Astrocyte (in vitro differentiated cells and primary cell): ENCODE results near the gene CORO2B. TPM values are rescaled to one million over a fixed set of nuclear protein-coding genes. Genes with fewer than 3 reads are reported as not detected.

ENCODE experiments used
- DNase-seq: peaks from one replicate; pipeline ENCODE4 v3.0.0-alpha.2; 2010; ENCODE audit warnings: low read depth
- FAIRE-seq: peaks from 2 replicates; lab custom pipeline; 2011; peaks lifted over from hg19 to GRCh38; lab: Jason Lieb, UNC
- H2AFZ ChIP-seq: 2 replicates; pipeline ENCODE4 v1.6.0; 2012; ENCODE audit warnings: low read depth, low read length, inconsistent platforms
- H3K27ac ChIP-seq: 2 replicates; pipeline ENCODE4 v1.5.1; 2011; ENCODE audit warnings: low read depth, low read length, inconsistent platforms
- H3K27me3 ChIP-seq: 2 replicates; pipeline ENCODE4 v1.6.0; 2011; ENCODE audit warnings: low read length, inconsistent platforms; ENCODE audit not compliant: insufficient read depth
- H3K36me3 ChIP-seq: 2 replicates; pipeline ENCODE4 v1.5.1; 2011; ENCODE audit warnings: low read length, inconsistent platforms; ENCODE audit not compliant: insufficient read depth
- H3K4me1 ChIP-seq: 2 replicates; pipeline ENCODE4 v1.5.1; 2011; ENCODE audit warnings: low read length, inconsistent platforms; ENCODE audit not compliant: insufficient read depth
- H3K4me2 ChIP-seq: 2 replicates; pipeline ENCODE4 v1.6.0; 2012; ENCODE audit warnings: low read length, inconsistent platforms
- H3K4me3 ChIP-seq: 2 replicates; pipeline ENCODE4 v1.5.1; 2011; ENCODE audit warnings: low read depth, mild to moderate bottlenecking, low read length, inconsistent platforms; ENCODE audit not compliant: insufficient read depth
- H3K79me2 ChIP-seq: 2 replicates; pipeline ENCODE4 v1.6.0; 2012; ENCODE audit warnings: mild to moderate bottlenecking, low read length, inconsistent platforms; ENCODE audit not compliant: insufficient read depth
- H3K9ac ChIP-seq: 2 replicates; pipeline ENCODE4 v1.6.0; 2012; ENCODE audit warnings: mild to moderate bottlenecking, low read length, inconsistent platforms
- H3K9me3 ChIP-seq: 2 replicates; pipeline ENCODE4 v1.5.1; 2012; ENCODE audit warnings: low read depth, mild to moderate bottlenecking, low read length, inconsistent platforms; ENCODE audit not compliant: insufficient read depth
- H4K20me1 ChIP-seq: 2 replicates; pipeline ENCODE4 v1.6.0; 2012; ENCODE audit warnings: low read length, inconsistent platforms; ENCODE audit not compliant: insufficient read depth
- H3K27ac Mint-ChIP-seq: one replicate; pipeline ENCODE4 v1.8.0; 2021; ENCODE audit warnings: mild to moderate bottlenecking, mixed read lengths; ENCODE audit not compliant: unreplicated experiment
- H3K27me3 Mint-ChIP-seq: one replicate; pipeline ENCODE4 v1.8.0; 2021; ENCODE audit warnings: low read depth, mixed read lengths; ENCODE audit not compliant: unreplicated experiment
- H3K36me3 Mint-ChIP-seq: one replicate; pipeline ENCODE4 v1.8.0; 2021; ENCODE audit warnings: low read depth, mixed read lengths; ENCODE audit not compliant: unreplicated experiment
- H3K4me1 Mint-ChIP-seq: one replicate; pipeline ENCODE4 v1.8.0; 2021; ENCODE audit warnings: low read depth, mixed read lengths; ENCODE audit not compliant: unreplicated experiment
- H3K4me3 Mint-ChIP-seq: one replicate; pipeline ENCODE4 v1.8.0; 2021; ENCODE audit warnings: mild to moderate bottlenecking, moderate library complexity, mixed read lengths; ENCODE audit not compliant: unreplicated experiment
- H3K9me3 Mint-ChIP-seq: one replicate; pipeline ENCODE4 v1.8.0; 2021; ENCODE audit warnings: mild to moderate bottlenecking, mixed read lengths; ENCODE audit not compliant: unreplicated experiment
- EZH2 ChIP-seq: IDR thresholded peaks from 2 replicates; pipeline ENCODE4 v1.6.1; 2012; ENCODE audit warnings: mild to moderate bottlenecking, low read length, inconsistent platforms; ENCODE audit not compliant: insufficient read depth
- total RNA-seq: library from RNA; stranded (reverse); gene quantifications from 2 replicates; pipeline ENCODE4 v1.2.1, GENCODE V29; 2021
- TF ChIP-seq, protein P1 (sequence below): IDR thresholded peaks from 2 replicates; pipeline ENCODE4 v1.5.1; 2011; ENCODE audit warnings: low read depth, mild to moderate bottlenecking, inconsistent platforms, low read length, moderate library complexity; ENCODE audit not compliant: insufficient read depth

The CORO2B gene
- total RNA-seq, 1 donor from 2014 or later, result 7.4 TPM

DNA sequence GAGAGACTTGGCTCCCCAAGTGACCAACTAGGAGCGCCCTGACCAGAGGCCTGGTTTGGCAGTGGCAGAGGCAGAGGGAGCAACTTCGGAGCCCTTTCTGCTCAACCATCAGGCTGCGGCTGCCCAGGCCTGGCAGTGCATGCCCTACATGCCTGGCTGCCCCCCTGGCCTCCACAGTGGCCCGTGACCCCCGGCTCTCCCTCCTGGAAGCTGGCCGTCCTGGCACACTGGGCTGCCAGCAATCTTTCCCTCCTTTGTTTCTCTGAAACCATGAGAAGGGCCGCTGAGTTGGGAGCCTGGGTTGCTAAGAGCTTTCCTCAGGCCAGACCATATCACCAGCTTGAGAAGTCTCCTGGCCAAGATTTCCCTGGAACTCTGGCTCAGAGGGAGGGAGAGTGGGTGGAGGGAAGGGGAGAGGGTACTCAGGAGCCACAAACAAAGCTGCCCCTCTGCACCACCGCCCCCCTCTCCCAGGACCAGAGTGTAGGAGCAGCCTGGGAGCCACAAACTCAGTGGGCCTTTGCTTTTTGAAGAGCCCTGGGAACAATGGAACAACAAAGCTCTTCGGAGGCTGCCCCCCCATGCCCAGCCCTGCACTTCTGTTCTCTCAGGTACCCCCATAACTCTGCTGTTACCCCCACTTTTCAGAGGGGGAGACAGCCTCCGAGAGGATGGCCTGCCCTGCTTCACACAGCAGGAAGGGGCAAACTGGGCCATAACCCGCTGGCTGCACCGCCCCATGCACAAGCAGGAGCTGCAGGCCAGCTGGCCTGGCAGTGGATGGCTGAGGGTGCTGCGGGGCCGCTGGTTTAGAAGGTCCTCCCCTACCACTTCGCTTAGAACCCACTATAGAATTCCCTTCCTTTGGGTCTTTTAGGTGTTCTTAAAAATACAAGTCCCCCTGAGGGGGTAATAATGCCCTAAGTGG, 11.3 kb downstream of the CORO2B start:
- no peak overlapping the region for H3K27ac ChIP-seq

DNA sequence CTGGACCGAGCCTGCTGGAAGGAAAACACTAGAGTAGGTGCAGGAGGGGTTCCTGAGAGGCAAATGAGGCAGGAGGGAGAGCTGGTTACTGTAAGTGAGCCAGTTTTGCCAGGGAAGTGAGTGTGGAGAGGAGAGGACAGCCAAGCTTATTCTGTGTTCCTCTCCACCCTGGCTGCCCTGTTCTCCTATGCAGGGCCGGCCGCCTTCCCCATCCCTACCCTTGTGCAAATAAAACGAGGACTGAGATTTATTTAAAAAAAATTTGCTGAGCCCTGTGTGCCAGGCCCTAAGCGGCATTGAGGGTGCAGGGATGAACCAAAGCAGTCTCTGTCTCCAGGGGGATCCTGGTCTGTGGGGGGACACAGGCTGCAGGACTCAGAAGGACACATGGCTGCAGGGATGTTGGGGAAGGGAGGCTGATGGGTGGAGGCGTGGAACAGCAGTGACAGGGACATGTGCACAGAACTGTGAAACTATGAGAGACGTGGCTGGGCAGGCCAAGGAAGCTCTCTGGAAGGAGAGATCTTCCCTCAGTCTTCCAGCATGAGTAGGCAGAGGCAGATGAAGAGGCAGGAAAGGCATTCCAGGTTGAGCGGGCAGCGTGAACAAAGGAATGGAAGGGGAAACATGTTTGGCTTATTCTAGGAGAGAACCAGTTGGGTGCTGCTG, 12.1 kb downstream of the CORO2B start:
- Histone ChIP-seq H3K4me1 (peaks cover 63% of the 10 kb centered on the region), H3K27ac (no peak overlapping the region), H3K9ac (no peak overlapping the region), H3K36me3 (no peaks in the 10 kb centered on the region), H3K27me3 (no peaks in the 10 kb centered on the region), H3K4me2 (peak overlapping the region; percentile 9), H3K4me3 (no peak overlapping the region), H4K20me1 (peaks cover 23% of the 10 kb centered on the region), H3K9me3 (no peaks in the 10 kb centered on the region), H2AFZ (no peak overlapping the region), H3K79me2 (peaks cover 96% of the 10 kb centered on the region)
- no peak overlapping the region for H3K4me3 Mint-ChIP-seq
- FAIRE-seq (no peak), DNase-seq (no peak)
- no peaks in the 10 kb centered on the region for H3K36me3 Mint-ChIP-seq
- peak overlapping the region; percentile 20 for H3K27ac Mint-ChIP-seq
- peaks cover 38% of the 10 kb centered on the region for H3K4me1 Mint-ChIP-seq
- no peaks in the 10 kb centered on the region for H3K9me3 Mint-ChIP-seq
- TF ChIP-seq, protein P1, sequence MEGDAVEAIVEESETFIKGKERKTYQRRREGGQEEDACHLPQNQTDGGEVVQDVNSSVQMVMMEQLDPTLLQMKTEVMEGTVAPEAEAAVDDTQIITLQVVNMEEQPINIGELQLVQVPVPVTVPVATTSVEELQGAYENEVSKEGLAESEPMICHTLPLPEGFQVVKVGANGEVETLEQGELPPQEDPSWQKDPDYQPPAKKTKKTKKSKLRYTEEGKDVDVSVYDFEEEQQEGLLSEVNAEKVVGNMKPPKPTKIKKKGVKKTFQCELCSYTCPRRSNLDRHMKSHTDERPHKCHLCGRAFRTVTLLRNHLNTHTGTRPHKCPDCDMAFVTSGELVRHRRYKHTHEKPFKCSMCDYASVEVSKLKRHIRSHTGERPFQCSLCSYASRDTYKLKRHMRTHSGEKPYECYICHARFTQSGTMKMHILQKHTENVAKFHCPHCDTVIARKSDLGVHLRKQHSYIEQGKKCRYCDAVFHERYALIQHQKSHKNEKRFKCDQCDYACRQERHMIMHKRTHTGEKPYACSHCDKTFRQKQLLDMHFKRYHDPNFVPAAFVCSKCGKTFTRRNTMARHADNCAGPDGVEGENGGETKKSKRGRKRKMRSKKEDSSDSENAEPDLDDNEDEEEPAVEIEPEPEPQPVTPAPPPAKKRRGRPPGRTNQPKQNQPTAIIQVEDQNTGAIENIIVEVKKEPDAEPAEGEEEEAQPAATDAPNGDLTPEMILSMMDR, result no peak
- no peak for TF ChIP-seq EZH2
- H3K27me3 Mint-ChIP-seq, result no peaks in the 10 kb centered on the region

More for the DNA sequence above, 11.3 kb downstream of the CORO2B start:
- no peak for TF ChIP-seq EZH2
- TF ChIP-seq, protein P1, result no peak
- Mint-ChIP-seq H3K4me3 (no peak overlapping the region), H3K4me1 (peaks cover 44% of the 10 kb centered on the region), H3K9me3 (no peaks in the 10 kb centered on the region), H3K36me3 (no peaks in the 10 kb centered on the region), H3K27ac (peak overlapping the region; percentile 20), H3K27me3 (no peaks in the 10 kb centered on the region)
- Histone ChIP-seq H2AFZ (no peak overlapping the region), H3K27me3 (no peaks in the 10 kb centered on the region), H3K4me1 (peaks cover 71% of the 10 kb centered on the region), H4K20me1 (peaks cover 19% of the 10 kb centered on the region), H3K4me2 (peak overlapping the region; percentile 9), H3K36me3 (no peaks in the 10 kb centered on the region), H3K79me2 (peaks cover 96% of the 10 kb centered on the region), H3K9ac (no peak overlapping the region), H3K4me3 (no peak overlapping the region), H3K9me3 (no peaks in the 10 kb centered on the region)
- FAIRE-seq (no peak), DNase-seq (no peak)
